Suprapubic skin (tissue), 4 donors: ENCODE data around the gene DDX55. TPM values are rescaled to one million over a fixed set of nuclear protein-coding genes. Genes with fewer than 3 reads are reported as not detected.
A peak's percentile ranks its signal among the peaks of the same experiment; 100 is the strongest.

ENCODE experiments used
- DNase-seq, 2 donors: peaks; one replicate each; pipeline ENCODE4 v3.0.0-alpha.2; 2019; ENCODE audit warnings: low spot score in 2 of 2
- H3K27ac ChIP-seq: fragments of 200-600 bp; sonication (generic); one replicate; pipeline ENCODE4 v1.5.1; 2019
- H3K27me3 ChIP-seq: fragments of 200-600 bp; sonication (generic); one replicate; pipeline ENCODE4 v1.5.1; 2019
- H3K36me3 ChIP-seq: fragments of 200-600 bp; sonication (generic); one replicate; pipeline ENCODE4 v1.5.1; 2019
- H3K4me1 ChIP-seq: fragments of 200-600 bp; sonication (generic); one replicate; pipeline ENCODE4 v1.5.1; 2019
- H3K4me3 ChIP-seq: fragments of 200-600 bp; sonication (generic); one replicate; pipeline ENCODE4 v1.5.1; 2019; ENCODE audit warnings: mild to moderate bottlenecking
- H3K9me3 ChIP-seq: fragments of 200-600 bp; sonication (generic); one replicate; pipeline ENCODE4 v1.5.1; 2019
- CTCF ChIP-seq, 2 donors: fragments of 200-600 bp in 1 of 2; fragments of 450-650 bp in 1 of 2; sonication (generic) in 1 of 2; IDR thresholded peaks; one replicate each; pipeline ENCODE4 v1.5.1; 2016 to 2019; ENCODE audit warnings: antibody characterized with exemption in 2 of 2, mild to moderate bottlenecking in 1 of 2, moderate library complexity in 1 of 2
- EP300 ChIP-seq: sonication (generic); formaldehyde crosslinking; IDR thresholded peaks from one replicate; pipeline ENCODE4 v1.6.1; 2017; ENCODE audit warnings: antibody characterized with exemption
- POLR2A ChIP-seq, 2 donors: fragments of 450-650 bp; IDR thresholded peaks; one replicate each; pipeline ENCODE4 v1.6.1; 2017; ENCODE audit warnings: antibody characterized with exemption in 2 of 2, mild to moderate bottlenecking in 2 of 2, moderate library complexity in 2 of 2
- POLR2AphosphoS5 ChIP-seq, 3 donors: sonication (generic); formaldehyde crosslinking; IDR thresholded peaks; one replicate each; pipeline ENCODE4 v1.6.1; 2017; ENCODE audit warnings: antibody characterized with exemption in 3 of 3
- WGBS: methylation state at CpG from one replicate; pipeline ENCODE4 v1.1.5; 2018; 5-methylcytosine and 5-hydroxymethylcytosine counted together
- total RNA-seq, 4 donors: library from RNA; depleted of rRNA; stranded (reverse); fragments of >200 nt; gene quantifications; one replicate each; pipeline ENCODE4 v1.1.0, GENCODE V29; 2016

Gene DDX55
- total RNA-seq, 4 donors from 2014 or later = 23.6 to 57.1 (median 42.2) TPM

GRCh38 chr12:123591702-123592481, 10.0 kb upstream of the DDX55 start:
- Histone ChIP-seq H3K4me3 (no peak overlapping the region), H3K36me3 (peaks cover 90% of the 10 kb centered on the region), H3K9me3 (no peaks in the 10 kb centered on the region), H3K27me3 (no peaks in the 10 kb centered on the region), H3K27ac (no peak overlapping the region), H3K4me1 (peaks cover 25% of the 10 kb centered on the region)
- WGBS = 74% methylated on average over 8 of the region's 8 CpGs
- peak in 1 of 2 donors; percentile 4 for DNase-seq
- TF ChIP-seq POLR2A (IDR thresholded peaks at IDR 0.05) = no peak
- TF ChIP-seq POLR2AphosphoS5 (IDR thresholded peaks at IDR 0.05) = no peak
- TF ChIP-seq EP300 = no peak
- no peak for TF ChIP-seq CTCF (IDR thresholded peaks at IDR 0.05)

DNA sequence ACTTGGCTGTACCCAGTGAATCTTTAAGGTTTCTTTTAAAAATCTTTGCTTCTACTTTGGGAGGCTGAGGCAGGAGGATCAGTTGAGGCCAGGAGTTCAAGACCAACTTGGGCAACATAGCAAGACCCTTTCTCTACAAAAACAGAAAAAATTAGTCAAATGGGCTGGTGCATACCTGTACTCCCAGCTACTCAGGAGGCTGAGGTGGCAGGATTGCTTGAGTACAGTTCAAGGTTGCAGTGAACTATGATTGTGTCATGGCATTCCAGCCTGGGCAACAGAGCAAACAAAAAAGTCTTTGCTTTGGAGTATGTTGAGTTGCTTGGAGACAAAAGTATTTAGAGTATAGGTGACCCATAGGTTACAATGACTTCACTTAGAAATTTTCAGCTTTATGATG, 6.2 kb upstream of the DDX55 start:
- Histone ChIP-seq H3K4me1 (peaks cover under 1% of the 10 kb centered on the region), H3K9me3 (no peaks in the 10 kb centered on the region), H3K27me3 (no peaks in the 10 kb centered on the region), H3K27ac (no peak overlapping the region), H3K4me3 (no peak overlapping the region), H3K36me3 (peaks cover 79% of the 10 kb centered on the region)
- DNase-seq = peak in 1 of 2 donors; percentile 34
- TF ChIP-seq CTCF (IDR thresholded peaks at IDR 0.05) = no peak
- no peak for TF ChIP-seq POLR2AphosphoS5 (IDR thresholded peaks at IDR 0.05)
- no peak for TF ChIP-seq EP300
- no peak for TF ChIP-seq POLR2A (IDR thresholded peaks at IDR 0.05)

GRCh38 chr12:123597100-123597499, 4.8 kb upstream of the DDX55 start:
- Histone ChIP-seq H3K4me3 (no peak overlapping the region), H3K27ac (no peak overlapping the region), H3K9me3 (no peaks in the 10 kb centered on the region), H3K36me3 (peaks cover 65% of the 10 kb centered on the region), H3K4me1 (peaks cover 7% of the 10 kb centered on the region), H3K27me3 (no peaks in the 10 kb centered on the region)
- WGBS = 75% methylated on average over 3 of the region's 3 CpGs
- DNase-seq = no peak
- TF ChIP-seq CTCF (IDR thresholded peaks at IDR 0.05) (no peak), POLR2A (IDR thresholded peaks at IDR 0.05) (no peak), EP300 (no peak), POLR2AphosphoS5 (IDR thresholded peaks at IDR 0.05) (no peak)

GRCh38 chr12:123598522-123598921, 3.4 kb upstream of the DDX55 start:
- Histone ChIP-seq H3K4me3 (no peak overlapping the region), H3K27ac (no peak overlapping the region), H3K4me1 (peaks cover 16% of the 10 kb centered on the region), H3K36me3 (peaks cover 51% of the 10 kb centered on the region), H3K9me3 (no peaks in the 10 kb centered on the region), H3K27me3 (no peaks in the 10 kb centered on the region)
- DNase-seq = no peak
- TF ChIP-seq POLR2A (IDR thresholded peaks at IDR 0.05) (no peak), EP300 (no peak), CTCF (IDR thresholded peaks at IDR 0.05) (no peak), POLR2AphosphoS5 (IDR thresholded peaks at IDR 0.05) (no peak)
- 73% methylated on average over 3 of the region's 3 CpGs for WGBS

GRCh38 chr12:123599310-123599709, 2.6 kb upstream of the DDX55 start:
- no peaks in the 10 kb centered on the region for H3K27me3 ChIP-seq
- DNase-seq = no peak
- 98% methylated on average over 1 of the region's 1 CpG for WGBS
- no peak for TF ChIP-seq POLR2A (IDR thresholded peaks at IDR 0.05)
- no peak for TF ChIP-seq CTCF (IDR thresholded peaks at IDR 0.05)
- TF ChIP-seq POLR2AphosphoS5 (IDR thresholded peaks at IDR 0.05) = no peak
- TF ChIP-seq EP300 = no peak
- peaks cover 43% of the 10 kb centered on the region for H3K36me3 ChIP-seq
- no peak overlapping the region for H3K27ac ChIP-seq
- no peaks in the 10 kb centered on the region for H3K9me3 ChIP-seq
- H3K4me3 ChIP-seq = no peak overlapping the region
- H3K4me1 ChIP-seq = peaks cover 18% of the 10 kb centered on the region
